GM21737 (cell line): Measurements from ENCODE around the gene SCAMP4.

Source experiments
- ATAC-seq: cut with Tn5 transposase; IDR thresholded peaks from one replicate; pipeline ENCODE4 v1.9.1; 2021; ENCODE audit warnings: mild to moderate bottlenecking, moderate library complexity; ENCODE audit not compliant: unreplicated experiment

The SCAMP4 gene

DNA sequence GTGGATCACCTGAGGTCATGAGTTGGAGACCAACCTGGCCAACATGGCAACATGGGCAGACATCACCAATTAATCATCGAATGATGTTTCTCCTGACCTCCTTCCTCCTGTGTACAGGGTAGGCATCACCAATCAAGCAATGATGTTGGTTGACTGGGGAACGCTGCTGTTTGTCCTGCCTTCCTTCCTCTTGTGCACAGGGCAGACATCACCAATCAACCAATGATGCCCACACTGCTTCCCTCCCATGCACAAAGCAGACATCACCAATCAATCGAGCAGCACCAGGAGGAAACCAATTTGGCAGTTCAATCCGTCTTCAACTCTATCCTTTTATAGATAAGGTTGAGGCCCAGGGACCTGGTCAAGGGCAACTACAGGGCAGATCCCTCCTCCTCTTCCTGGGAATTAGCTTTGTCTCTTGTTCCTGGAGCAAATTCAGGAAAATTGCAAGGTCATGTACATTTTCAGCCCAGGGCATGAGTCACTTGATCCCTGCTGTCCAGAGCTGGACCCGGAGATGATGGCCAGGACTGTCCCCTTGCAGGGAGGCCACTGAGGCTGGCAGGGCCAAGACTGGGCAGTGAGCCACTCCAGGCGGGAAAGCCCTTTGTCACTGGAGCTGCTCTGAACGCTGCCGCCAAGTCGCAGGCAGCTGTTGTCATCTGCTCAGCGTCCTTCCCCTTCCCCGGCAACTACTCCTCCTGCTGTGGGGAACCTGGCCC lies 30.4 kb downstream of the SCAMP4 start:
- ATAC-seq: no peak

DNA sequence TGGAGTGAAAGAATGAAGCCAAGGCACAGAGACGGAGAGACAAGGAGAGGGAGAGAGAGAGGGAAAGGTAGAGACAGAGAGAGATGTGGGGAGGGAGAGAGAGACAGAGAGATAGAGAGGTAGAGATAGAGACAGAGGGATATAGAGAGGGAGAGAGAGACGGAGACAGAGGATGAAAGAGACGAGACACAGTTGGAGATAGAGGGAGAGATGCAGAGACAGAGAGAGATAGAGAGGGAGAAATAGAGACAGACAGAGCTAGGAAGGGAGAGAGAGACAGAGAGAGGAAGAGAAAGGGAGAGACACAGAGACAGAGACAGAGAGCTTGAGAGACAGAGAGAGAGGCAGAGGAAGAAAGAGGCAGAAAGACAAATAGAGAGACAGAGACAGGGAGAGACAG lies 31.2 kb downstream of the SCAMP4 start:
- no peak for ATAC-seq

DNA sequence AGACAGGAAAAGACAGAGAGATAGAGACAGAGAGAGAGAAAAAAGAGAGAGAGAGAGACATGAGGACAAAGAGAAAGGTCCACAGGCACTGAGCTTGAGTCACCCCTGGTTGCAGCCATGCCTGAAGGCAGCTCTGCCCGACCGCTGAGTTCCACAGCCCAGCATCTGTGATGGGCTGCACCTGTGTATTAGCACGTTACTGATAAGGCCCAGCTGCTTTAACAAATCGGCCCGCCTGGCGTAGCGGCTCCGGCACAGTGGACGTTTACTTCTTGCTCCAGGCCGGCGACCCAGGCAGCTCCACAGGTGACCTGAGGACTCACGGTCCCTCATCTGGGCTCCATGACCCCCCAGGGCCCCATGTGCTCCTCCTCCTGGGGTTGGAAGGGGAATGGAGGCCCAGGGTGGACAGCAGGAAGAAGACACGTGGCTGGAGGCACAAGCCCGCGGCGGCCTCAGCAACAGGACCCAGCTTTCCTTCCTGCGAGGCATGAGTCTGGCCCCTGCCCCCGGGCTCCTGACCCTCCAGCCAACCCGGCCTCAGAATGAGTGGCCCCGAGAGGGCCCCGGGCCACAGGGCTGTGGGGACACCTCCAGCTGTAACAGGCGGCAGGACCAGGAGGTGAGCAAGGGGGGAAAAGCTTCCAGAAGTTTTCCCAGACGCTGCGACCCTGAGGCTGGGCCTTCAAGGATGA lies 31.9 kb downstream of the SCAMP4 start:
- ATAC-seq: no peak

DNA sequence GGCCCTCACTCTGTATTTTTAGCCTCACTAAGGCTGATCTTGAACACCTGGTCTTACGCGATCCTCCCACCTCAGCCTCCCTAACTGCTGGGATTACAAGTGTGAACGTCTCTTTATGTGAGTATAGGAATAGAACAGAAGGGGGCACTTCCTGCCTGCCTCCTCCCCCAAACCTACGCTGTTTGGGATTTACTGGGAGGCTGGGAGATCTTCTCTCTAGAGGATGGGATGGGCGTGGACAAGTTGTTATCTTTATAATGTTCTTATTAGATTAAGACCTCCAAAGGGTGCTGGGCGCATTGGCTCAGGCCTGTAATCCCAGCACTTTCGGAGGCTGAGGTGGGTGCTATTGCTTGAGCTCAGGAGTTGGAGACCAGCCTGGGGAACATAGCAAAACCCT lies 32.9 kb downstream of the SCAMP4 start:
- no peak for ATAC-seq

DNA sequence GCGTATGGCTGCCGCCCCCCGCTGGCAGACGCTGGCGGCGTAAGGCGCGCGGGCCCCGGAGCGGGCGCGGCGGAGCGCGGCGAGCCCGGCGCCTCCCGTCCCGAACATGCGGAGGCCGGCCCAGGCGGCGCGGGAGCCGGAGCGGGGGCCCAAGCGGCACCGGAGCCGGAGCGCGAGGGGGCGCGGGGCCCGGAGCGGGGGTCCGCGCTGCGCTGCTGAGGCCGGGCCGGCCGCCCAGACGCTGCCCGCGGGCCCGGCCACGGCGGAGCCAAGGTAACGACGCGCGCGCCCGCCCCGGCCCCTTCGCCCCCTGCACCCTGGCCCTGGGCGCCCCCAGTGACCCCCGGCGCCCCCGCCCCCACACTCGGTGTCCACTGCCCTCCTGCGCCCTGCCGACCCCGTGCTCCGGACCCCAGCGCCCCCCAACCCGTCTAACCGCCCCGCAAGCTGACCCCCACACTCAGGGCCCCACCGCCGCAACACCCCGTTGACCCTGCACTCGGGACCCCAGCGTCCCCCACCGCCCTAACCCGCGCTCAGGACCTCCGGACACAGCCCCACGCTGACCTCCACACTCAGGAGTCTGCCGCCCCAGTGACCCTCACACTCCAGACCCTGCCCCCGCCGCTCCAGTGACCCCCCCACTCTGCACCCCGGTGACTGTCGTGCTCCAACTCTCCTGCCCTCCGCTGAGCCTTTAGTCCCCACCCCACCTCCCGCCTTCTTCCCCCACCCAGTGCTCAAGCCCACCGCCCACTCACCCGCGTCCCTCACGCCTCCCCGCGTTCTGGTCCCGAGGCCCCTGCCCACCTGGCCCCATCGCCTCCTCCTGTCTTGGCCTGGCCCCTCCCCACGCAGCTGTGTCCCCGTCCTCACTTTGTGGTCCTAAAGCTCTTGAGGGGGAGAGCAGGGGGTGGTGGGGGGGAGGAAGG lies 36.2 kb downstream of the SCAMP4 start, which contains the start of gene CSNK1G2:
TSS of gene CSNK1G2 (plus strand) at position 27 of the 932 bp plus-strand sequence. CDS start 28,601 bp downstream, outside the sequence.
- ATAC-seq: peak; percentile 41

DNA sequence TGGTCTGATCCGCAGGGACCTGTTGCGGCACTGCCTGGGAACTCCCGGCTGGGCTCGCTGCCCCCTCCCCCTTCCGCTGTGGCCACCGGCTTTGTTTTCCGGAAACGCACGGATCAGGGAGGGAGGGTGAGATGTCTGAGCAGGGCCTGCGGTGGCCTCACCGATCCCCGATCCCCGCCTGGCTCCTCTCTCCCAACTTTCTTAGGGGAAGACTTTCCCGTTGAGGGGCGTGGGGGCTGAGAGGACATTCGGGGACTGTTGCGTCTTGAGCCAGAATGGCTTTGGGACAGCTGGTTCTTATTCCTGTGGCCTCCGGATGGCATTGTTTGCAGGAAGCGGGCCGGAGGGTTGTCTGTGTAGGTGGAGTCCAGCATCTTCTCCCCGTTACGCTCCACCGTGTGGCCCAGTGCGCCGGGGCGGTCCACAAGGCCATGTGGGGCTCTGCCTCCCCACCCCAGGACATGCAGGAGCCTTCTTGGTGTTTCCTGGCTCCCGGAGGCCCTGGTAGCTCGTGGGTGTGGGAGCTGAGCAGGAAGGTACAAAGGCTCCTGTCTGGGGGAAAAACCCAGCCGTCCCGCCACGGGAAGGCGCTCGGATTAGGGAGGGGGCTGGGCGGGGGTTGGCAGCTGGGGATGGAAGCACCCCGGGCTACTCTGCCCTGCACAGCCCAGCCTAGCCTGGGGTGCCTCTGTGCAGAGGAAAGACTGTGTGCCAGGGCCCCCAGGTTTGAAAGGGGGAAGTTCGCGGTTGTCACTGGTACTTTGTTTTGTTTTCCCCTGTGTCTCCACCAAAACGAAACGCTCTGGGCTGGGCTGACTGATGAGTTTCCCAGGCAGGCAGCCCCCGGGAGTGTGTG lies 37.1 kb downstream of the SCAMP4 start:
- peak; percentile 30 for ATAC-seq

DNA sequence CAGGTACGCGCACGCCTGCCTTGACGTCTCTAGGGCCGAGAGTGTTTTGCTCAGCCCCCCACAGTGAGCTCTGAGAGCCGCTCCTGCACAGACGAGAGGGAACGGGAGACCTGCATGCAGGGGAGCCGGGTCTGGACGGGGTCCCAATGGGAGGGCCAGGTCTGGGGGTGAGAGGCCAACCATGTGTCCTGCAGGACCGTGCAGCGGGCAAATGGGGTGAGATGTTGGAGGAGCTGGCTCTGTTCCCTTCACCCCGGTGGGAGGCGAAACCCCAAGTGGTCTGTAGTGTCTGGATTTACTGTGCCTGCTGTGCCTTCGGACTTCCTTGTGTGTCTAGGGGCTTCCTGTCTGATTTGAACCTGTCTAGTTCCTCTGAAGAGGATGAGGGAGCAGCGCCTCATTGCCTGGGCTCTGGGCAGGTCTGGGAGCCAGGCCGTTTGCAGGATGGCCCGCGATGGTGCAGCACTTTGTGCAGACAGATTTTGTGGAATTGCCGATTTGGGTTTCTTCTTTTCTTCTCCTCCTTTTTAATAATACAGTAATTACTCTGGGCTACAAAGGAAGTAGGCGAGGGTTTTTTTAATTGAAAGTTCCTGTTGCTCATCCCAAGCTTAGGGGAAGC lies 37.8 kb downstream of the SCAMP4 start:
- no peak for ATAC-seq

DNA sequence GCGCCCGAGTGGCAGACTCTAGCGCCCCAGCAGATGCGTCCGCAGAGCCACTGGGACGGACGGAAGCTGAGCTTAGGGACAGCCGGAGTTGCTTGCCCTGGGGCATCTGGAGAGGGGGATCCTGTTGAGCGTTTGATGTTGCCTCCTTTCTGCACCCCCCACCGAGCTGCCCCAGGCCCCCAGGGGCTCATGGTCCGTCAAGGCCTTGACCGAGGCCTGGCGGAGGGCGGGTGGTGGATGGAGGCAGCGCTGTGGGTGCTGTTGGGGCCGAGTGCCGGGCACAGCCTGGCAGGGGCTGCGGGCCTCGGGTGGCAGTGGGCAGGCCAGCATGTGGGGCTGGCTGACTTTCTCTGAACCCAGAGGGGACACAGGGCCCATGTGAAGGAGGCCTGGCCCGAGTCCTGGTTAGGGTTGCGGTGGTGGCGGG lies 38.5 kb downstream of the SCAMP4 start:
- no peak for ATAC-seq

DNA sequence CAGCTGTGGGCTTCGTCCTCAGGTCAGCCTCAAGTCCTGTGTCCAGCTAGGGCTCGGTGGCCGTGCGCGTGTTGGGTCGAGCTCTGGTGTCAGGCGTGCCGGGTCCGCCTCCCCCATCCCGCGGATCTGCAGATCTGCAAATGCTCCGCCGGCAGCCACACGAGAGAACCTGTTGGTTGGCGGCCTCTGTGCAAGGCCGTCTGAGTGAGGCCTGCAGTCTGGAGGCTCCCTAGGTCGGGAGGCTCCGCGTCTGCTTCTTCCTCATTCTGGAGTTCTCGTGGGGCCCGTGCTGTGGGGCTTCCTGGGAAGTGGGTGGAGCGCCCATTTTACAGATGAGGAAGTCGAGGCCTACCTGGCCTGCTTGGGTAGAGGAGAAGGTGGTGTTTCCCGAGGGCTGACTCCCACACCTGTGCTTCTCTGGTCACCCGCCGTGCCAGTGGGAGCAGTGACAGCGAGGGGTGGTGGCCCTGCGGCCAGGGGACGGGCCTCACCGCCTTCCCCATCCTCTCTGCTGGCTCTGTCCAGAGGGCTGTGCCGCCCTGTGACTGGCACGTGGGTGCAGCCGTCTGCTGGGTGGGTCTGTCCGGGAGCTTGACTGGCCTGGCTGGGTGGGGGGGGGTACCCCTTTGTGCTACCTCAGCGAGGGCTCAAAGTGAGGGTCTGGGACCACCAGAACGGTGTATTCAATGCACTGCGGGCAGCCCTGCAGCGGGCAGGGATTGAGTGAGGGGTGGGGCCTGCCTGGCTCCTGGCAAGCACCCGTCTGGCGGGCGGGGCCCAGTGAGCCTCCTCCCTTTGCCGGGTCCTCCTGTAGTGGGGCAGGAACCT lies 39.1 kb downstream of the SCAMP4 start:
- no peak for ATAC-seq

DNA sequence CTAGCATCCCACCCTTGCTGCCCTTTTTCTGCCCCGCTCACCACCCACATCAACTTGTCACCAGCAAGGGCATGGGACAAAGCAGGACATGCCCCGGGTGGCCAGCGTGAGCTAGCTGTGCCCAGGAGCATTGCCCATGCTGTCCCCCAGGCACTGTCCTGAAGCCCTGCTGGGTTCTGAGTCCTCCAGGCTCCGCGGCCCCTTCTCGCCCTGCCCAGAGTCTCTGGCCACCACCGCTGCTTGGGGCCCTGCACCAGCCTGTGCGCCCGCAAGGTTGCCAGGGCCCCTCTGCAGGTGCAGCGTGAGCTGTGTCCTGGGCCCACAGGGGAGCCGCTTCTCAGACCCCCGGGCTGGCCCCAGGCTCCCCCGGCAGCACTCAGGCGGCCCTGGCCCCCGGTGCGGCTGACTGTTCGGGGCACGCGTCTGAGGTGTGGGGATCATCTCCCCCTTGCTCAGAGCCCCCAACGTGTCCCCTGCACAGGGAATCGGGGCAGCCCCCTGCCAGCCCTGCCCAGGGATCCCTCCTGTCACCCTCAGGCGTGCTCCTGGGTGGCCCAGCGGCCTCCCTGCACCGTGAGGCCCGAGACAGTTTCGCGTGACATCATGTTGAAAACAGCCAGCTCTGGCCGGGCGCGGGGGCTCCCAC lies 39.8 kb downstream of the SCAMP4 start:
- ATAC-seq: no peak

DNA sequence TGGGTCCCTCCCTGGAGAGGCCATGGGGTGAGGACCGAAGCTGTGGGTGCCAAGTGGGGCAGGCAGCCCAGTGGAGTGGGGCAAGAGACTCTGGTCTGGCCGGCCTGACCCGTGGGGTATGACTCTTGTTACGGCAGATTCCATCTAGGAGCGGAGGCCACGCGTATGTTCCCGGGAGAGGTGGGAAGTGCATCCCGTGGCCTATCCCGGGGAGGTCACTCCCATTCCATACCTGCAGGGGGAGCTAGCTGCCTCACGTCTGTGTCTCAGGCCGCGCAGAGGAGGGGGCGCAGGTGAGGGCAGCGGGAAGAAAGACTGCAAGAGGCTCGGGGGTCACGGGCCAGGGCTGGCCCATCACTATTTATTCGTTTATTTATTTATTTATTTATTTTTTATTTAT lies 40.7 kb downstream of the SCAMP4 start:
- no peak for ATAC-seq

DNA sequence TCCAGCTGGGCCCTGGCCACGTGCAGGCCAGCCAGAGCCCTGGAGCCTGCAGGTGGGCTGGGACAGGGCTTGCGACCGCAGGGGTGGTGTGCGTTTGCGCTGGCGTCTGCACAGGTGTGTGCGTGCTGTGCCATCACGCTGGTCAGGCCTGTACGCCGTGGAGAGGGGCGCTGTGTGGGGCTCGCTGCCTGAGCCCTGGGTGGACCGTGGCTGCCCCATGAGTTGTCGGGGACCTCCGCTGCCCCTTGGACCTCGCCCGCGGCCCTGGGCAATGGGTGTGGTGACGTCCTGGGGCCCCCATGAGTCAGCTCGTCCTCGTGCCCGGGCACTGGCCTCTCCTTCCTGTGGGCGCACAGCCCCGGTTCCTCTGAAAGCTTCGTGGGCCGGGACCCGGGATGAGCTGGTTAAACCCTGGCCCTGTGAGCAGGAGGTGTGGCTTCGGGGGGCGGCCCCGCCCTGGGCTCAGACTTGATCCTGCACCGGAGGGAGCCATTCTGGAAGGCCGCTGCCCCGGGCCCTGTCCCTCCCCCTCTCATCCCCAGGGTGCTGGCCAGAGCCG lies 42.5 kb downstream of the SCAMP4 start:
- no peak for ATAC-seq

DNA sequence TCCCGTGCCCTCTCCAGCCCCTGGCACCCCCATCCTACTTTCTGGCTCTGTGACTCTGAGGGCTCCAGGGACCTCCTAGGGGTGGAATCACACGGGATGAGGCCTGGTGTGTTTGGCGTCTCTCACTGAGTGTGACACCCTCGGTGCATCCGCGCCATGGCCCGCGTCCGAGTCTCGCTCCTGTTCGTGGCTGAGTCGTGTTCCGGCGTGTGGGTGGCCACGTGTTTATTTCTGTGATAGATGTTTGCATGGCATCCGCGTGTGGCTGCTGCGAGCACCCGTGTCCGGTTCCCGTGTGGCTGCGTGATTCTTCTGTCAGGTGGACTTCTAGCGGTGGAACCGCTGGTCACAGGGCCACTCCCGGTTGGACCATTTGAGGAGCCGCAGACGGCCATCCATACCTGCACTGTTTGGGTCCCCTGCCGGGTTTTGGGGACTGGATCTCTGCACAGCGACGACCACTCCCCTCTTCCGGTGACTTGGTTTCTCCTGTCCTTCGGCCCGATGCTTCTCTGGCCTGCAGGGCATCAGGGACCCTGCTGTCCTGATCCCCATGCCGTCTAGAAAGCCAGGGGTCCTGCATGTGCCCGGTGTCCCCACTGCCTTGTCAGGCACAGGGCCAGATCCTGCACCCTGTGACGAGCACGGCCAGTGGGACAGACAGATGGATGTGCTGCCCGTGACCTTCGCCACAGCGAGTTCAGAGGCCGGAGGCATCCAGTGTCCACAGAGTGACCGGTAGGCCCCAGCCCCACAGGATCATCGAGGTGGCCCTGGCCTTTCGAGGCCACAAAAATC lies 44.3 kb downstream of the SCAMP4 start:
- ATAC-seq: no peak

DNA sequence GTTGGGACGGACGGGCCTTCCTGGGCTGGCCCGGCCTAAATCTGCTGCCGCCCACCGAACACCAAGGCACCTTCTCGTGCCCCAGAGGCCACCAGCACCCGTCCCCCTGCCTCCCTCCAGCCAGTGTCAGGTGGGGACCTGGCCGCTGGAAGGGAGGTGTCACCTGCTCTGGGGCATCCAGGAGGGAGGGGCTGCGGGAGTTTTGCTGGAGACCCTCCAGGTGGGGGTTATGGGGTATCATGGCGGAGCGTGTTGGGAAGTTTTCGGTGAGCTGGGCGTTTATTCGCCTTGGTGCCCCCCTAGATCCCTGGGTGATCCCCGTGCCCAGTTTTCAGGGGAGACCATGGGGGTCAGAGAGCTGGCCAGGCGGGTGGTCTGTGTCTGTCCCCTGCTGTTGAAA lies 45.4 kb downstream of the SCAMP4 start:
- ATAC-seq: no peak

DNA sequence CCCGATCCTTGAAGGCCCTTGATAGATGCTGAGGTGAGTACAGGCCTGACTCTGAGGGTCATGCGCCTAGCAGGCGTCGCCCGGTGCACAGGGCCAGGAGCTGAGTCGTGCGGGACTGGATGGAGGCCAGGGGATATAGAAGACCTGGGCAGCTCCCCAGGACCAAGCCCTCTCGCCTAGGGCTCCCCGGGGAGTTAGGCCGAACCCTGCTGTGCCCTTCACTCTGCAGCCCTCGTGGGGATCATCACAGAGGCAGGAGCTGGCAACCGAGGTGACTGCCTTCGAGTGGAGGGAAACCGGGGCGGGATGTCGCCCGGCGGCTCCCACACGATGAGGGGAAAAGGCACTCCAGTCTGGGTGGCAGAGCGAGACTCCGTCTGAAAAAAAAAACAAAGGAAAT lies 47.4 kb downstream of the SCAMP4 start:
- ATAC-seq: no peak

DNA sequence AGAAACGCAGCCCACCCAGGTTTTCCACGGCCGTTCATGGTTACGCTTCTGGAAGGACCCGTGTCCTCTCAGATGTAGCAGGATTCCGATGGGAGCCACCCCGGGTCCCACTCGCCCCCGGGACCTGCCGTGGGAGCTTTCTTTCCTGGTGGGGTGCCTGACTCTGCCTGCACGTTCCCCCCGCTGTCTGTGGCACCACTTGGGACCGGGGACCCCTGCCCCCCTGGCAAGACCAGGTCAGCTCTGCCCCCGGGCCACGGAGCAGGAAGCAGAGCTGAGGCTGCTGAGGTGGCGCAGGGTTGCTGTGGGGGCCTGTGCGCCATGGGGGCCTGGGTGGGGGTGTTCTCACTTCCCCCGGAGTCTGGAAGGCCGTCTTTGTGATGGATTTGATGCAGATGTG lies 47.8 kb downstream of the SCAMP4 start:
- ATAC-seq: no peak

DNA sequence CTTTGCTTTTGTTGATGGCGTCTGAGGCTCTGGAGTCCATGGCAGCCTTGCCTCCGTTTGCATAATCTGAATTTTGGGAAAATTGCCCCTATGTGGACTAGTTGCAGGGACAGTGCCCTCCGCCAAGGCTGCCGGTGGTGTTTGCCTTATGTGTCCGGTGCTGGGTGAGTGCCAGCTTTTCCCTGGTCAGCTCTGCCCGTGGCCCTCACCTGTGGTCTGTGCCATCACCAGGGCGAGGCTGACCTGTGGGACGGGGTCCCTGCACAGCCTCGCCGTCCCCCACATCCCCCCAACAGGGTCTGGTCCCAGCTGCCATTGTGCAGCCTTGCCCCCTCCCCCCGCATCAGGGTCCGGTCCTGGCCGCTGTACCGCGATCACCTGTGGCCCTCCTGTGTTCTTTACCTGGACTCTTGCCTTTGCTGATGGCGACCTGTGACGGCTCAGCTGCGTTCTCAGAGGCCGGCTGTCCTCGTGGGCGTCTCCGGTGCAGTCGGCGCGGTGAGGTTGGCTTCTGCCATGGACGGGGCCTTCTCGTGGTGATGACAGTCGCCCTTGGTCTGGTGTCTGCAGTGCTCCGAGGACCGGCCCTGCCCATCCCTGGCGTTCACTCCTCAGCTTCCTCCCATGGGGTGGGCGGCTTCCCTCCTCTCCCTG lies 48.4 kb downstream of the SCAMP4 start:
- no peak for ATAC-seq
